ENCODE data around the gene MAPK1IP1L. TPM values are rescaled to one million over a fixed set of nuclear protein-coding genes. Genes with fewer than 3 reads are reported as not detected.
"Not testable (repeated sequence)": the region's sequence is repeated elsewhere in the genome, so short reads cannot be mapped to it uniquely, and the experiment has no call there.

Gene MAPK1IP1L
- total RNA-seq, 1 donor from 2014 or later = 85.0 TPM

- TF ChIP-seq CTCF (IDR thresholded peaks at IDR 0.05) = no peak
- no peaks in the 10 kb centered on the region for H3K9me3 Mint-ChIP-seq (ENCODE audit: low read depth)
- H3K4me1 Mint-ChIP-seq (ENCODE audit: low read depth) = peaks cover 36% of the 10 kb centered on the region
- H3K27me3 Mint-ChIP-seq (ENCODE audit: low read depth) = no peaks in the 10 kb centered on the region
- no peak overlapping the region for H3K4me3 Mint-ChIP-seq (ENCODE audit: unreplicated experiment)
- no peak overlapping the region for H3K27ac Mint-ChIP-seq (ENCODE audit: unreplicated experiment)
- peaks cover 8% of the 10 kb centered on the region for H3K36me3 Mint-ChIP-seq (ENCODE audit: low read depth)
- no peak for DNase-seq (ENCODE audit: low spot score)
Observed at GRCh38 chr14:55054098-55054497, 2.7 kb downstream of the MAPK1IP1L start.

GRCh38 chr14:55057919-55058318 is 6.5 kb downstream of the MAPK1IP1L start:
- no peak overlapping the region for H3K4me3 Mint-ChIP-seq (ENCODE audit: unreplicated experiment)
- peaks cover 15% of the 10 kb centered on the region for H3K36me3 Mint-ChIP-seq (ENCODE audit: low read depth)
- H3K27me3 Mint-ChIP-seq (ENCODE audit: low read depth) = no peaks in the 10 kb centered on the region
- TF ChIP-seq CTCF (IDR thresholded peaks at IDR 0.05) = no peak
- H3K9me3 Mint-ChIP-seq (ENCODE audit: low read depth) = no peaks in the 10 kb centered on the region
- peaks cover 30% of the 10 kb centered on the region for H3K4me1 Mint-ChIP-seq (ENCODE audit: low read depth)
- H3K27ac Mint-ChIP-seq (ENCODE audit: unreplicated experiment) = no peak overlapping the region
- DNase-seq (ENCODE audit: low spot score) = no peak

GRCh38 chr14:55059333-55059732 is 7.9 kb downstream of the MAPK1IP1L start:
- Mint-ChIP-seq H3K36me3 (ENCODE audit: low read depth) (peaks cover 16% of the 10 kb centered on the region), H3K27ac (ENCODE audit: unreplicated experiment) (peak overlapping the region; percentile 32), H3K27me3 (ENCODE audit: low read depth) (no peaks in the 10 kb centered on the region), H3K9me3 (ENCODE audit: low read depth) (no peaks in the 10 kb centered on the region), H3K4me1 (ENCODE audit: low read depth) (peaks cover 23% of the 10 kb centered on the region), H3K4me3 (ENCODE audit: unreplicated experiment) (no peak overlapping the region)
- TF ChIP-seq CTCF (IDR thresholded peaks at IDR 0.05) = no peak
- no peak for DNase-seq (ENCODE audit: low spot score)

- no peak for DNase-seq (ENCODE audit: low spot score)
- H3K9me3 Mint-ChIP-seq (ENCODE audit: low read depth) = no peaks in the 10 kb centered on the region
- H3K27me3 Mint-ChIP-seq (ENCODE audit: low read depth) = no peaks in the 10 kb centered on the region
- no peak overlapping the region for H3K4me3 Mint-ChIP-seq (ENCODE audit: unreplicated experiment)
- H3K36me3 Mint-ChIP-seq (ENCODE audit: low read depth) = peaks cover 29% of the 10 kb centered on the region
- H3K27ac Mint-ChIP-seq (ENCODE audit: unreplicated experiment) = peak overlapping the region; percentile 29
- no peak for TF ChIP-seq CTCF (IDR thresholded peaks at IDR 0.05)
- H3K4me1 Mint-ChIP-seq (ENCODE audit: low read depth) = peaks cover 30% of the 10 kb centered on the region
Observed at GRCh38 chr14:55062517-55063351, 11.3 kb downstream of the MAPK1IP1L start.

GRCh38 chr14:55064896-55065295 is 13.4 kb downstream of the MAPK1IP1L start:
- H3K9me3 Mint-ChIP-seq (ENCODE audit: low read depth); H3K4me3 Mint-ChIP-seq (ENCODE audit: unreplicated experiment): not testable (repeated sequence)
- peaks cover 26% of the 10 kb centered on the region for H3K36me3 Mint-ChIP-seq (ENCODE audit: low read depth)

GRCh38 chr14:55065411-55065810 is 14.0 kb downstream of the MAPK1IP1L start:
- no peak for TF ChIP-seq CTCF (IDR thresholded peaks at IDR 0.05)
- peaks cover 26% of the 10 kb centered on the region for H3K36me3 Mint-ChIP-seq (ENCODE audit: low read depth)
- H3K4me3 Mint-ChIP-seq (ENCODE audit: unreplicated experiment) = no peak overlapping the region
- no peak overlapping the region for H3K27ac Mint-ChIP-seq (ENCODE audit: unreplicated experiment)
- H3K4me1 Mint-ChIP-seq (ENCODE audit: low read depth) = peaks cover 24% of the 10 kb centered on the region
- DNase-seq (ENCODE audit: low spot score) = no peak
- no peaks in the 10 kb centered on the region for H3K27me3 Mint-ChIP-seq (ENCODE audit: low read depth)
- H3K9me3 Mint-ChIP-seq (ENCODE audit: low read depth) = no peaks in the 10 kb centered on the region

More at GRCh38 chr14:55064896-55065295, 13.4 kb downstream of the MAPK1IP1L start:
- not testable (repeated sequence) for H3K27ac Mint-ChIP-seq (ENCODE audit: unreplicated experiment); H3K27me3 Mint-ChIP-seq (ENCODE audit: low read depth); DNase-seq (ENCODE audit: low spot score)
- peaks cover 24% of the 10 kb centered on the region for H3K4me1 Mint-ChIP-seq (ENCODE audit: low read depth)

Measured in chondrocyte (in vitro differentiated cells).